ENCODE results near the gene BRPF1.

DNA sequence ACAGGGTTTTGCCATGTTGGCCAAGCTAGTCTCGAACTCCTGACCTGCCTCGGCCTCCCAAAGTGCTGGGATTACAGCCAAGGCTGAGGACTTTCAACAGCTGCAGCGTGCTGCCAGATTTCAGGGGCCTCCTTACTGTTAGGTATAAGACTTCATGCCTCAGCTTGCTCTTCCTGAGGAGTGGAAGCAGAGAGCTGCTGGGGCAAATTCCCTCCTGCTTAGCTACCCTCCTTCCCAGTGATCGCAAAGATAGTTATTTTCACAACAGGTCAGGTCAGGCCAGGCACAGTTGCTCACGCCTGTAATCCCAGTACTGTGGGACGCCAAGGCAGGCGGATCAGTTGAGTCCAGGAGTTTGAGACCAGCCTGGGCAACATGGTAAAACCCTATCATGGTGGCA lies 30.5 kb upstream of the BRPF1 start:
- TF ChIP-seq, protein P1, sequence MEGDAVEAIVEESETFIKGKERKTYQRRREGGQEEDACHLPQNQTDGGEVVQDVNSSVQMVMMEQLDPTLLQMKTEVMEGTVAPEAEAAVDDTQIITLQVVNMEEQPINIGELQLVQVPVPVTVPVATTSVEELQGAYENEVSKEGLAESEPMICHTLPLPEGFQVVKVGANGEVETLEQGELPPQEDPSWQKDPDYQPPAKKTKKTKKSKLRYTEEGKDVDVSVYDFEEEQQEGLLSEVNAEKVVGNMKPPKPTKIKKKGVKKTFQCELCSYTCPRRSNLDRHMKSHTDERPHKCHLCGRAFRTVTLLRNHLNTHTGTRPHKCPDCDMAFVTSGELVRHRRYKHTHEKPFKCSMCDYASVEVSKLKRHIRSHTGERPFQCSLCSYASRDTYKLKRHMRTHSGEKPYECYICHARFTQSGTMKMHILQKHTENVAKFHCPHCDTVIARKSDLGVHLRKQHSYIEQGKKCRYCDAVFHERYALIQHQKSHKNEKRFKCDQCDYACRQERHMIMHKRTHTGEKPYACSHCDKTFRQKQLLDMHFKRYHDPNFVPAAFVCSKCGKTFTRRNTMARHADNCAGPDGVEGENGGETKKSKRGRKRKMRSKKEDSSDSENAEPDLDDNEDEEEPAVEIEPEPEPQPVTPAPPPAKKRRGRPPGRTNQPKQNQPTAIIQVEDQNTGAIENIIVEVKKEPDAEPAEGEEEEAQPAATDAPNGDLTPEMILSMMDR (IDR thresholded peaks at IDR 0.05), result no peak
- TF ChIP-seq EZH2phosphoT487 (IDR thresholded peaks at IDR 0.05) (no peak), EZH2 (IDR thresholded peaks at IDR 0.05) (no peak)
